KG1 (cell line): Measurements from ENCODE around the gene PHLDA2.

ENCODE experiments used
- DNase-seq: peaks from one replicate; lab custom pipeline; 2025; lab: John Stamatoyannopoulos, UW

The PHLDA2 gene

GRCh38 chr11:2896047-2896446 is 33.2 kb downstream of the PHLDA2 start:
- DNase-seq, result no peak

- DNase-seq, result no peak
These were observed 35.3 kb downstream of the PHLDA2 start for GRCh38 chr11:2893935-2894334.

GRCh38 chr11:2892967-2893528 is 36.2 kb downstream of the PHLDA2 start:
- peak; percentile 57 for DNase-seq

- DNase-seq, result peak; percentile 64
These were observed 36.8 kb downstream of the PHLDA2 start for GRCh38 chr11:2892215-2892966.

GRCh38 chr11:2891326-2892214 is 37.6 kb downstream of the PHLDA2 start:
- no peak for DNase-seq

GRCh38 chr11:2890466-2891294 is 38.5 kb downstream of the PHLDA2 start:
- no peak for DNase-seq

- DNase-seq, result no peak
These were observed 39.6 kb downstream of the PHLDA2 start for GRCh38 chr11:2889362-2890273.

GRCh38 chr11:2888266-2888968 is 40.8 kb downstream of the PHLDA2 start:
- DNase-seq, result peak; percentile 72

GRCh38 chr11:2887515-2888195 is 41.6 kb downstream of the PHLDA2 start:
- no peak for DNase-seq

GRCh38 chr11:2886936-2887335 is 42.3 kb downstream of the PHLDA2 start:
- DNase-seq, result no peak

GRCh38 chr11:2886191-2886894 is 42.9 kb downstream of the PHLDA2 start:
- no peak for DNase-seq

- DNase-seq, result peak; percentile 36
These were observed 43.5 kb downstream of the PHLDA2 start, which contains the start of gene CDKN1C for GRCh38 chr11:2885678-2886081. TSS of gene CDKN1C (minus strand) at chr11:2885775. CDS start at chr11:2885456, 319 bp downstream.

- no peak for DNase-seq
These were observed 44.1 kb downstream of the PHLDA2 start for GRCh38 chr11:2885017-2885677.

- no peak for DNase-seq
These were observed 45.0 kb downstream of the PHLDA2 start for GRCh38 chr11:2883979-2884815.

GRCh38 chr11:2883640-2883978 is 45.6 kb downstream of the PHLDA2 start:
- DNase-seq, result no peak

- DNase-seq, result no peak
These were observed 46.7 kb downstream of the PHLDA2 start for GRCh38 chr11:2882396-2883110.

GRCh38 chr11:2881981-2882375 is 47.2 kb downstream of the PHLDA2 start:
- no peak for DNase-seq
